Cardiac fibroblast (primary cell): ENCODE data around the gene C7orf25.

Experiments
- DNase-seq, 2 donors: peaks; one replicate each; pipeline versions ENCODE4 v3.0.0 to v3.0.0-alpha.2; 2010; ENCODE audit warnings: low read depth in 2 of 2
- H3K4me3 ChIP-seq, 2 donors: replicated peaks in 1 of 2; 1 replicate in 1 of 2; 2 replicates in 1 of 2; pipeline ENCODE4 v1.5.1; 2011; ENCODE audit warnings: low read depth in 2 of 2, low read length in 2 of 2, mild to moderate bottlenecking in 2 of 2, moderate library complexity in 1 of 2
- TF ChIP-seq, protein P1 (sequence below): IDR thresholded peaks from one replicate; pipeline ENCODE4 v1.5.1; 2011; ENCODE audit warnings: low read depth, mild to moderate bottlenecking, low read length, inconsistent platforms

The C7orf25 gene

DNA sequence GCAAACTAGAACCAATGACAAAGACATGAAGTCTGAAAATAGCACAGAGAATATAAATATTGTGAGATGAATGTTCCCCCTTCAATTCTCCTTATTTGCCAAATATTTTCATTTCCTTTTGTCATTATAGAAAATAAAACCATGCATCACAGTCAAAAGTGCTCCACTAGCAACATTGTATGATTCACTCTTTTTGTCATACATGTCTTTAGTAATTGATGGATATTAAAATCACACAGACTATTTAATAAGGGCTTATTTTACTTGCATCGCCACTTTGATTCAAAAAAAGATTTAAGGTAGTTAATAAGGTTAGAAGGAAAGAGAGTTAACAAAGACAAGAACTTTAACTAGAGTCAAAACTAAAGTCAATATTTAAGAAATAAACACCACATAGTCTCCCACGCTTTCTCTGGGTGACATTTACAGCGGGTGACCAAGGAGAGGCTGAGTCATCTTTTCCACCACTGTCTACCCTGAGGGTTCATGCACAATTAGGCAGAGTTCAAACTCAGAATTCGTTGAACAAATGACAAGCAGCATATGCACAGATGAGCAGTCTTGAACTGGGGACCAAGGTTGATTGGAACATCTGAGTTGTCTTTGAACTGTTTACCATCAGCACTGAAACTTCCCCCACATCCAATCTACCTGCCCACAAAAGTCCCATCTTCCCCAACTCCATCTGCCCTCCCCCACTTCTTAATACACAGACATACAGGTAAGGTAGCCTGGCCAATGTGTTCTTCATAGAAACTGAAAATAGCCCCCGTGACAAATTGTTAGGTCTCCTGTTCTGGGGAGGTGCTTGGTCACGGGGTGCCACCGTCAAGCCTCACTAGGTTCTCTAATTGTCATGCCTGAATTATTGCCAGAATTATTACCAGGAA is 42.5 kb downstream of the C7orf25 start:
- no peak for DNase-seq

DNA sequence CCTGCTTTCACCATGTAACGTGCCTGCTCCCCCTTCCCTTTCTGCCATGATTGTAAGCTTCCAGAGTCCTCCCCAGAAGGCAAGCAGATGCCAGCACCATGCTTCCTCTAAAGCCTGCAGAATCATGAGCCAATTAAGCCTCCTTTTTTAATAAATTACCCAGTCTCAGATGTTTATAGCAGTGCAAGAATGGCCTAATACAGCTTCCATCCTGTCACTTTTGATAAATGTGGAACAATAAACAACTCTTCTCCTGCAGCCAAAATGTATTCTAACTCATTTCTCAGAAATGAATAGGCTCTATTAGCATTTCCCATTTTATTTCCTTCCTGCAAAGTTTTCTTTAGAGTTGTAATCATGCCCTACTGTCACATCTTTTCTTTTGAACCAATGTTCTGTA is 43.4 kb downstream of the C7orf25 start:
- TF ChIP-seq, protein P1, sequence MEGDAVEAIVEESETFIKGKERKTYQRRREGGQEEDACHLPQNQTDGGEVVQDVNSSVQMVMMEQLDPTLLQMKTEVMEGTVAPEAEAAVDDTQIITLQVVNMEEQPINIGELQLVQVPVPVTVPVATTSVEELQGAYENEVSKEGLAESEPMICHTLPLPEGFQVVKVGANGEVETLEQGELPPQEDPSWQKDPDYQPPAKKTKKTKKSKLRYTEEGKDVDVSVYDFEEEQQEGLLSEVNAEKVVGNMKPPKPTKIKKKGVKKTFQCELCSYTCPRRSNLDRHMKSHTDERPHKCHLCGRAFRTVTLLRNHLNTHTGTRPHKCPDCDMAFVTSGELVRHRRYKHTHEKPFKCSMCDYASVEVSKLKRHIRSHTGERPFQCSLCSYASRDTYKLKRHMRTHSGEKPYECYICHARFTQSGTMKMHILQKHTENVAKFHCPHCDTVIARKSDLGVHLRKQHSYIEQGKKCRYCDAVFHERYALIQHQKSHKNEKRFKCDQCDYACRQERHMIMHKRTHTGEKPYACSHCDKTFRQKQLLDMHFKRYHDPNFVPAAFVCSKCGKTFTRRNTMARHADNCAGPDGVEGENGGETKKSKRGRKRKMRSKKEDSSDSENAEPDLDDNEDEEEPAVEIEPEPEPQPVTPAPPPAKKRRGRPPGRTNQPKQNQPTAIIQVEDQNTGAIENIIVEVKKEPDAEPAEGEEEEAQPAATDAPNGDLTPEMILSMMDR, result no peak
- DNase-seq, result no peak
- H3K4me3 ChIP-seq, result no peak overlapping the region

More for the DNA sequence above, 42.5 kb downstream of the C7orf25 start:
- no peak overlapping the region for H3K4me3 ChIP-seq
- TF ChIP-seq, protein P1, result no peak
